HCT116 (cell line): ENCODE data around the gene PLSCR5. TPM values are rescaled to one million over a fixed set of nuclear protein-coding genes. Genes with fewer than 3 reads are reported as not detected.

Experiments
- ATAC-seq: fragments of 200-7000 bp; cut with Tn5 transposase; 2 replicates; pipeline ENCODE4 v1.9.1; 2020; ENCODE audit warnings: mild to moderate bottlenecking, moderate library complexity
- BruUV-seq: library from RNA; stranded (reverse); fragments of 400-500 nt; replicated peaks from 2 replicates; lab custom pipeline; 2021; lab: Mats Ljungman, UMichigan
- CTCF ChIA-PET: fragments of 300-600 bp; sonication (Branson Sonifier 250); formaldehyde crosslinking; loops from one replicate; lab custom pipeline; 2021; ENCODE audit warnings: antibody characterized with exemption; lab: Charles Lee
- POLR2A ChIA-PET: fragments of 300-600, 350-600 bp; sonication (Branson Sonifier 250); formaldehyde crosslinking; loops from one replicate; lab custom pipeline; 2021; ENCODE audit warnings: antibody characterized with exemption; lab: Charles Lee
- RAD21 ChIA-PET, 2 experiments: fragments of 300-600 bp; sonication (Branson Sonifier 250); formaldehyde crosslinking; loops; one replicate each; lab custom pipeline; 2023; ENCODE audit warnings: low total read pairs in 2 of 2; ENCODE audit not compliant: uncharacterized antibody in 2 of 2, unreplicated experiment in 2 of 2, low non-redundant PET in 1 of 2; lab: Charles Lee
- DNase-seq: peaks from one replicate; pipeline ENCODE4 v3.0.0-alpha.2; 2010; ENCODE audit warnings: low read depth, low spot score
- H2AFZ ChIP-seq: fragments of 200-600 bp; shearing (Covaris generic), sonication (generic); 2 replicates; pipeline ENCODE4 v1.6.1; 2017; ENCODE audit warnings: low read depth, mixed run types, mixed read lengths, antibody characterized with exemption, low read length; ENCODE audit not compliant: poor library complexity, severe bottlenecking
- H3K27ac ChIP-seq: 2 replicates; pipeline ENCODE4 v1.5.1; 2012; ENCODE audit warnings: low read depth, low read length
- H3K27me3 ChIP-seq: fragments of 200-600 bp; sonication (generic); 2 replicates; pipeline ENCODE4 v1.6.1; 2016; ENCODE audit warnings: mixed run types, low read length, mixed read lengths; ENCODE audit not compliant: insufficient read depth
- H3K36me3 ChIP-seq, 2 experiments: fragments of 200-500 bp in 1 of 2; fragments of 200-600 bp in 1 of 2; sonication (Bioruptor generic) in 1 of 2; sonication (generic) in 1 of 2; 2 replicates each; pipeline versions ENCODE4 v1.5.1 to v1.6.1; 2014 to 2016; ENCODE audit warnings: low read length in 2 of 2, inconsistent platforms in 1 of 2, mixed read lengths in 1 of 2, mixed run types in 1 of 2; ENCODE audit not compliant: insufficient read depth in 2 of 2, control insufficient read depth in 1 of 2
- H3K4me1 ChIP-seq, 2 experiments: fragments of 200-600 bp in 1 of 2; sonication (generic) in 1 of 2; 2 replicates each; pipeline versions ENCODE4 v1.5.1 to v1.6.1; 2012 to 2017; ENCODE audit warnings: low read length in 2 of 2, inconsistent platforms in 1 of 2, mild to moderate bottlenecking in 1 of 2, mixed read lengths in 1 of 2, mixed run types in 1 of 2, moderate library complexity in 1 of 2; ENCODE audit not compliant: insufficient read depth in 2 of 2, control insufficient read depth in 1 of 2
- H3K4me2 ChIP-seq: fragments of 200-600 bp; sonication (generic); 2 replicates; pipeline ENCODE4 v1.6.1; 2017; ENCODE audit warnings: mixed run types, low read length, mixed read lengths
- H3K4me3 ChIP-seq, 2 experiments: fragments of 200-600 bp in 1 of 2; sonication (generic) in 1 of 2; replicated peaks in 1 of 2; 2 replicates each; pipeline ENCODE4 v1.5.1; 2011 to 2016; ENCODE audit warnings: low read length in 2 of 2, control low read depth in 1 of 2, low read depth in 1 of 2, mild to moderate bottlenecking in 1 of 2, mixed read lengths in 1 of 2, mixed run types in 1 of 2
- H3K79me2 ChIP-seq: fragments of 200-600 bp; sonication (generic); 2 replicates; pipeline ENCODE4 v1.6.1; 2017; ENCODE audit warnings: mild to moderate bottlenecking, mixed run types, low read length, moderate library complexity, mixed read lengths; ENCODE audit not compliant: insufficient read depth
- H3K9ac ChIP-seq: fragments of 200-600 bp; sonication (generic); 2 replicates; pipeline ENCODE4 v1.6.1; 2016; ENCODE audit warnings: low read length, mixed read lengths
- H3K9me2 ChIP-seq: fragments of 200-600 bp; sonication (generic), shearing (Covaris generic); 2 replicates; pipeline ENCODE4 v1.6.1; 2017; ENCODE audit warnings: mixed run types, mild to moderate bottlenecking, moderate library complexity; ENCODE audit not compliant: insufficient read depth
- H3K9me3 ChIP-seq, 2 experiments: fragments of 200-500 bp in 1 of 2; fragments of 200-600 bp in 1 of 2; sonication (Bioruptor generic) in 1 of 2; sonication (generic) in 1 of 2; 2 replicates each; pipeline ENCODE4 v1.6.1; 2014 to 2017; ENCODE audit warnings: low read length in 2 of 2, mixed read lengths in 2 of 2, inconsistent platforms in 1 of 2, low read depth in 1 of 2, mild to moderate bottlenecking in 1 of 2, mixed run types in 1 of 2, moderate library complexity in 1 of 2; ENCODE audit not compliant: control insufficient read depth in 1 of 2, insufficient read depth in 1 of 2
- H4K20me1 ChIP-seq: fragments of 200-600 bp; sonication (generic), shearing (Covaris generic); 2 replicates; pipeline ENCODE4 v1.6.1; 2017; ENCODE audit warnings: mixed run types, mild to moderate bottlenecking, moderate library complexity; ENCODE audit not compliant: insufficient read depth
- ATF3 ChIP-seq: IDR thresholded peaks from 2 replicates; pipeline ENCODE4 v1.6.1; 2012
- CBX3 ChIP-seq: IDR thresholded peaks from 2 replicates; pipeline ENCODE4 v1.6.1; 2012; ENCODE audit warnings: low read depth
- ELF1 ChIP-seq: IDR thresholded peaks from 2 replicates; pipeline ENCODE4 v1.6.1; 2012; ENCODE audit warnings: low read depth, borderline replicate concordance
- EZH2 ChIP-seq: fragments of 200-600 bp; sonication (generic); IDR thresholded peaks from 2 replicates; pipeline ENCODE4 v1.6.1; 2017; ENCODE audit warnings: antibody characterized with exemption, mixed run types
- EZH2phosphoT487 ChIP-seq: fragments of 200-600 bp; IDR thresholded peaks from 2 replicates; pipeline ENCODE4 v1.6.1; 2018; ENCODE audit warnings: antibody characterized with exemption, borderline replicate concordance
- FOSL1 ChIP-seq: IDR thresholded peaks from 2 replicates; pipeline ENCODE4 v1.6.1; 2012; ENCODE audit warnings: low read depth
- JUND ChIP-seq: IDR thresholded peaks from 2 replicates; pipeline ENCODE4 v1.6.1; 2012
- POLR2A ChIP-seq: IDR thresholded peaks from 2 replicates; pipeline ENCODE4 v1.7.0; 2011; ENCODE audit warnings: borderline replicate concordance; ENCODE audit not compliant: insufficient read depth, insufficient read length; ENCODE audit errors: extremely low read depth
- POLR2AphosphoS5 ChIP-seq: IDR thresholded peaks from 2 replicates; pipeline ENCODE4 v1.6.1; 2011; ENCODE audit warnings: mild to moderate bottlenecking, low read depth, low read length, moderate library complexity
- RAD21 ChIP-seq: IDR thresholded peaks from 2 replicates; pipeline ENCODE4 v1.6.1; 2012; ENCODE audit warnings: low read depth, mild to moderate bottlenecking
- SP1 ChIP-seq: IDR thresholded peaks from 2 replicates; pipeline ENCODE4 v1.6.1; 2012; ENCODE audit warnings: low read depth
- TCF7L2 ChIP-seq: IDR thresholded peaks from 2 replicates; pipeline ENCODE4 v1.7.0; 2011; ENCODE audit warnings: borderline replicate concordance, inconsistent platforms; ENCODE audit not compliant: insufficient read depth, insufficient read length; ENCODE audit errors: extremely low read depth
- YY1 ChIP-seq: IDR thresholded peaks from 2 replicates; pipeline ENCODE4 v1.6.1; 2011; ENCODE audit warnings: low read length, low read depth, moderate library complexity, mild to moderate bottlenecking; ENCODE audit not compliant: insufficient replicate concordance; ENCODE audit errors: extremely low read depth
- ZBTB33 ChIP-seq: IDR thresholded peaks from 2 replicates; pipeline ENCODE4 v1.6.1; 2011; ENCODE audit warnings: mild to moderate bottlenecking, low read length, moderate library complexity; ENCODE audit not compliant: insufficient replicate concordance; ENCODE audit errors: extremely low read depth
- ZNF274 ChIP-seq: fragments of 200-500 bp; sonication (Bioruptor generic); IDR thresholded peaks from 2 replicates; pipeline ENCODE4 v1.6.1; 2014; ENCODE audit warnings: mild to moderate bottlenecking, low read depth, low read length, inconsistent platforms
- intact Hi-C: fragments of 100-400 bp; cut with micrococcal nuclease; formaldehyde crosslinking; loops from 2 replicates; pipeline ENCODE4 v1.10.0; 2022
- total RNA-seq: library from RNA; stranded (reverse); gene quantifications from one replicate; pipeline ENCODE4 v1.2.1, GENCODE V29; 2021; ENCODE audit not compliant: unreplicated experiment

The PLSCR5 gene
- total RNA-seq, 1 experiment from 2014 or later, result not detected

- ATAC-seq (no peak), DNase-seq (no peak)
- intact Hi-C loops, result no loop called here
- RAD21 ChIA-PET, result no interaction called here
- POLR2A ChIA-PET, result no interaction called here
- H3K4me3 ChIP-seq, result no peak overlapping the region
- no TSS peak for BruUV-seq
- no peak overlapping the region for H2AFZ ChIP-seq
- H4K20me1 ChIP-seq, result no peaks in the 10 kb centered on the region
- H3K9me2 ChIP-seq, result no peaks in the 10 kb centered on the region
- H3K36me3 ChIP-seq, result no peaks in the 10 kb centered on the region
- H3K27ac ChIP-seq, result no peak overlapping the region
- H3K4me2 ChIP-seq, result no peak overlapping the region
- H3K9ac ChIP-seq, result no peak overlapping the region
- H3K27me3 ChIP-seq, result no peaks in the 10 kb centered on the region
- H3K9me3 ChIP-seq, result no peaks in the 10 kb centered on the region
- no peaks in the 10 kb centered on the region for H3K79me2 ChIP-seq
- TF ChIP-seq YY1, result no peak
- TF ChIP-seq EZH2phosphoT487, result no peak
- no peak for TF ChIP-seq POLR2AphosphoS5
- no peak for TF ChIP-seq CBX3
- TF ChIP-seq RAD21, result no peak
- TF ChIP-seq POLR2A, result no peak
- no peak for TF ChIP-seq EZH2
- TF ChIP-seq ELF1, result no peak
- no peak for TF ChIP-seq TCF7L2
- no peak for TF ChIP-seq ATF3
- no peak for TF ChIP-seq FOSL1
- no peak for TF ChIP-seq SP1
- TF ChIP-seq JUND, result no peak
- no peak for TF ChIP-seq ZBTB33
- no peak for TF ChIP-seq ZNF274
- no peaks in the 10 kb centered on the region for H3K4me1 ChIP-seq
- CTCF ChIA-PET, result no interaction called here
These were observed 39.0 kb downstream of the PLSCR5 start for GRCh38 chr3:146566138-146566537.
